IPS-NIHi11 (cell line): ENCODE measurements around the gene EPHA8.

Experiments used
- DNase-seq: peaks from one replicate; pipeline ENCODE4 v3.0.0; 2012; ENCODE audit warnings: mixed read lengths, low spot score

EPHA8 gene

DNA sequence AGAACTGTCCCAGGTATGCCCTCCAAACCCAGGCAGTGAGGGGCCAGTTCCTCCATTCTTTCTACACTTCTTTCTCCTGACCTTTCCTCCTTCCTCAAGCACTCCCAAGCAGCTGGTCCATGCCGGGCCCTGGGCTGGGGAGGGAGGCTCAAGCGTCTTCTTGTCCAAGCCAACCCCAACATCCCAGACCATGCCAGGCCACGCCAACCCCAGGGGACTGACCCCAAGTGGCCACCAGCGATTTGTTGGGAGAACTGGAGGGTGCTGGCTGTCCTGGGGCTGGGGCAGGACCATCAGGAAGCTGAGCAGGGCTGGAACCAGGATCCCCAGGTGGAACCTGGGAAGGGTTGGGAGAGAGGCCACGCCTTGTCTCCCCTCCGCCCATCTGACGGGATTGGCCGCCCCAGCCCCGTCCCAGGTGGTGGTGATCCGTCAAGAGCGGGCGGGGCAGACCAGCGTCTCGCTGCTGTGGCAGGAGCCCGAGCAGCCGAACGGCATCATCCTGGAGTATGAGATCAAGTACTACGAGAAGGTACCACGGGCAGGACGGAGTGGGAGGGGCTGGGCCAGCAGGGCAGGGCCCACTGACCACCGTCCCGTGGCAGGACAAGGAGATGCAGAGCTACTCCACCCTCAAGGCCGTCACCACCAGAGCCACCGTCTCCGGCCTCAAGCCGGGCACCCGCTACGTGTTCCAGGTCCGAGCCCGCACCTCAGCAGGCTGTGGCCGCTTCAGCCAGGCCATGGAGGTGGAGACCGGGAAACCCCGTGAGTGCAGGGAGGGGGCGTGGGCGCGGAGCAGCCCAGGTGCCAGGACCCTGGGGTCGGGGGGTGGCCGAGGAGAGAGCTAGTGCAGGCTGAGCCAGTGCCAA is 29.9 kb downstream of the EPHA8 start:
- peak; percentile 78 for DNase-seq

- DNase-seq, result no peak
These were observed 31.1 kb downstream of the EPHA8 start for GRCh38 chr1:22594396-22594795.

- DNase-seq, result no peak
These were observed 31.8 kb downstream of the EPHA8 start for GRCh38 chr1:22595108-22595507.

DNA sequence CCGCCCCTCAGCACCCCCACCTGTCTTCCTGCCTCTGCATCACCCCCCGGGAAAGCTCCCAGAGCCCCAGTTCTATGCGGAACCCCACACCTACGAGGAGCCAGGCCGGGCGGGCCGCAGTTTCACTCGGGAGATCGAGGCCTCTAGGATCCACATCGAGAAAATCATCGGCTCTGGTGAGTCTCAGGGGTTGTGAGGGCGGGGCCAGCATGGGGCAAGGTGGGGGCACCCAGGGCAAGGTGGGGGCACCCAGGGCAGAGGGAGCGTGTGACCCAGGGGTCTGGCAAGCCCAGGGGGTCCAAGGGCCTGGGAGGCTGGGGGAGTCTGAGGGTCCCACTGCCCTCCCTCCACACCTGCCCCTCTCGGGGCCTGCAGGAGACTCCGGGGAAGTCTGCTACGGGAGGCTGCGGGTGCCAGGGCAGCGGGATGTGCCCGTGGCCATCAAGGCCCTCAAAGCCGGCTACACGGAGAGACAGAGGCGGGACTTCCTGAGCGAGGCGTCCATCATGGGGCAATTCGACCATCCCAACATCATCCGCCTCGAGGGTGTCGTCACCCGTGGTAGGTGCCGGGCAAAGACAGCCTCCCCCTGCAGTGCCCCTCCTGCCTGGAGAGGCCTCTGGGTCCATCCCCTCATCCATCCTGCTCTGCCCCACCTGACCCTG is 34.1 kb downstream of the EPHA8 start:
- no peak for DNase-seq

- DNase-seq, result no peak
These were observed 34.7 kb downstream of the EPHA8 start for GRCh38 chr1:22597996-22598395.

DNA sequence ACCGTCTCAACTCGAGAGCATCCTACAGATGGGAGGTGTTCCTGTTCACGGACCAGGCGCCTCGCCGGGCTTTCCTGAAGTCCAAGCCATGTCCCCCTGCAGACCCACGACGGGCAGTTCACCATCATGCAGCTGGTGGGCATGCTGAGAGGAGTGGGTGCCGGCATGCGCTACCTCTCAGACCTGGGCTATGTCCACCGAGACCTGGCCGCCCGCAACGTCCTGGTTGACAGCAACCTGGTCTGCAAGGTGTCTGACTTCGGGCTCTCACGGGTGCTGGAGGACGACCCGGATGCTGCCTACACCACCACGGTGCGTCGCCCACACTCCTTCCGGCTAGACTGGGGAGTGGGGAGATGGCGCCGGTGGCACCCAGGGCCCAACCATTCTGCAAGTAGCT is 35.4 kb downstream of the EPHA8 start:
- no peak for DNase-seq

GRCh38 chr1:22600071-22600816 is 37.0 kb downstream of the EPHA8 start:
- DNase-seq, result peak; percentile 80

DNA sequence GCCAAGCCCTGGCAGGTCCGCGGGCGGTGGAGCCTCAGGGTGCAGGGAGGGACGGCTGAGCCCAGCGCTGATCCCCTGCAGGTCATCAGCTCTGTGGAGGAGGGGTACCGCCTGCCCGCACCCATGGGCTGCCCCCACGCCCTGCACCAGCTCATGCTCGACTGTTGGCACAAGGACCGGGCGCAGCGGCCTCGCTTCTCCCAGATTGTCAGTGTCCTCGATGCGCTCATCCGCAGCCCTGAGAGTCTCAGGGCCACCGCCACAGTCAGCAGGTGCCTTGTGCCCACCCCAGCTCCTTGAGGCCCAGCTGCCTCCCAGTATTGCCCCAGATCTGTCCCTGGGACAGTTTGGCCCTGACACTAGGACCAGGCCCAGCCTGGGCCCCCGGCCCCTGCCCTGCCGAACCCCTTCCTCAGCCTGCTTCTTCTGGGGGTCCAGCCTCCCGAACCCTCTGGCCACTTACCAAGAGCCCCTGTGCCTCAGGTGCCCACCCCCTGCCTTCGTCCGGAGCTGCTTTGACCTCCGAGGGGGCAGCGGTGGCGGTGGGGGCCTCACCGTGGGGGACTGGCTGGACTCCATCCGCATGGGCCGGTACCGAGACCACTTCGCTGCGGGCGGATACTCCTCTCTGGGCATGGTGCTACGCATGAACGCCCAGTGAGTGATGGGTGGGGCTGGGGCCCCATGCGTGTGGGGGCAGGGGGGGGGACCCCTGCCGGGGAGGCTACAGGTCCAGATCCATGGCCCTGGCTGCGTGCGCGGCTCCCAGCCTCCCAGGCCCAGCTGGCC is 37.7 kb downstream of the EPHA8 start:
- DNase-seq, result no peak

DNA sequence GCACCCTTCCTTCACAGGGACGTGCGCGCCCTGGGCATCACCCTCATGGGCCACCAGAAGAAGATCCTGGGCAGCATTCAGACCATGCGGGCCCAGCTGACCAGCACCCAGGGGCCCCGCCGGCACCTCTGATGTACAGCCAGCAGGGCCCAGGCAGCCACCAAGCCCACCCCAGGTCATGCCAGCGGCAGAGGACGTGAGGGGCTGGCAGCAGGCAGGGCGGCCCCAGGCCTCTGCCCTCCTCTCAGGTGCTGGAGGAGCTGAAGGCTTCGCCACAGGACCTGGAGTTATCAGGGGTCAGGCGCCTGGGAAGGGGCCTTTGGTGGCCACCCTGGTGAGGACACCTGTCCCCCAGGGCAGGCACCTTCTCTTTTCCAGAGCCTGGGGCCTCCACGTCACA is 38.3 kb downstream of the EPHA8 start:
- DNase-seq, result no peak

DNA sequence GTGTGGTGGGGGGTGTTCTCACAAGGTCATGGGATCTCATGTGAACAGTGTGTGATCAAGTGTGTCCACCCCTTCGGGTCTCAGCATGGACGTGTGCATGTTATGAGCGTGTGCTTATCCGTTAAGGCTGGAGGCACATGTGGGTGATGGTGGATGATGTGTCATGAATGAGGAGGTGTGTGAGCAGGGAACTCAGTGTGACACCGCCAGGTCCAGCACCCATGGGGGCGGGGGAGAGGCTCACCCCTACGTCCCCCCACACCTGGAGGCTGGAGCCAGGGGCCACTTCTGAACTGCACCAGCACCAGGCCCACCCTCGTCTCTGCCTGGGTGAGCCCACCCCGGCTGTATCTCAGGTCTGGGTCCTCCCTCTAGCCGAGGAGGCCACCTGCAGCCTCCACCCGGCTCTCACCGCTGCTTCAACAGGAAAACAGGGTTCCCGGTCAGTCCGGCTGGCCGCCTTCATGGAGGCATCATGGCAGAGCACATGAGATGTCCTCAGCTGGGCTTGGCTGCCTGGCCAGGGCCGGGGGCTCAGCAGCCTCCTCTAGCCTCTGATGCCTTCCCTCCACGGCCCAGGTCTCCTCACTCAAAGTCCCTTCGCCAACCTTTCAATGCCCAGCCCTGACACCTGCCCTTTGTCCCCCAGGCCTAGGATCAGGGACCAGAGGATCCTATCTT is 38.9 kb downstream of the EPHA8 start:
- no peak for DNase-seq

- DNase-seq, result no peak
These were observed 42.9 kb downstream of the EPHA8 start for GRCh38 chr1:22606161-22606560.

GRCh38 chr1:22607154-22607553 is 43.9 kb downstream of the EPHA8 start:
- DNase-seq, result peak; percentile 77

DNA sequence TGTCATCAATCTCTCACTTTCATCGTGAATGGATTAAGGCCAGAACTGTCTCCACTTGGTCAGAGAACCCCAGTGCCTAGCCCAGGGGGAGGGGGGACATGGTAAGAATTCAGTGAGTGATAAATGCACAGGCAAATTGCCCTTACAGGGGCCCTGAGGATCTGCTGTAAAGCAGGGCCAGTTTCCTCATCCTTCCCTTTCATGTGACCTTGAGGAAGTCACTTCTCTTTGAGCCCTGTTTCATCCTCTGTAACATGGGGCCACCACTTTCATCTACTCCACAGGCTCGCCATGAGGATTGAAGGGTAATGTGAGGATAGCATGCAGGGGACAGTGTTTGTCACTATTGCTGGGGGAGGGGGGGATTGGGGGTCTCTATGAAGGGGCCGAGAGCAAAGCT is 45.1 kb downstream of the EPHA8 start:
- no peak for DNase-seq

DNA sequence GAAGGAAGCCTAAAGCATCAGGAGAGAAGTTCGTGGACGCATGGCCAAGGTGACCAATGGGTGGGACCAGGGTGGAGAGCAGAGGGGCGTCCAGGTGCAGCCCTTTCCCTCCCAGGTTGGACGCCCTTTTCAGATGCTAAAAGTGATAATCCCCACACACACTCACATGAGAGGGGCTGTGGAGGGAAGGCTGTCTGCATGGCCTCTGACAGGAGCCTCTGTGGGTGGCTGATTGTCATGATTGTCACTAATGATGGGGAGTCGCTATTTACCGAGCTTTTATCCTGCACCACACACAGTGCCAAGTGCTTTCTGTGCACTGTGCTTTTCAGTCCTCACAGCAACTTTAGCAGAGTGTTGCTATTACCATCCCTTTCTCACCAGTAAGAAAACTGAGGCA is 46.0 kb downstream of the EPHA8 start:
- no peak for DNase-seq

DNA sequence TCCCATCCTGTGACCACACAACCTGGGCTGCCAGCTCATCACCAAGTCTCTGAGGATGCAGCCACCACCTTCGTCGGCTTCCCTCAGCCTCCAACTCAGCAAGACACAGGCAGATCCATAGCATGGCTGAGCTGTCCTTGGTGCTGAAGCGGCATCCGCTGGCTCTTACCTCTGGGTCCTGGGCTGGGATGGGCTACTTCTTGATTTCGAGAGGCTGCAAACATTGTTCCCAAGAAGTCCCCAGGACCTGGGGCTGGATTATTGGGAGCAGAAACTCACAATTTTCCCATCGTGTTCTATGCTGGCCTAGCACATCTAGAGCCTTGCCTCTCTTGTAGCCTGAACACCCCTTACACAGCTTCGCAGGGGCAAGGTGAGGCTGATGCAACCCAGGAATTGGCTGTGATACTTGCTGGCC is 48.2 kb downstream of the EPHA8 start:
- peak; percentile 87 for DNase-seq

GRCh38 chr1:22612671-22613571 is 49.6 kb downstream of the EPHA8 start:
- DNase-seq, result no peak

GRCh38 chr1:22613572-22613918 is 50.3 kb downstream of the EPHA8 start:
- DNase-seq, result no peak

DNA sequence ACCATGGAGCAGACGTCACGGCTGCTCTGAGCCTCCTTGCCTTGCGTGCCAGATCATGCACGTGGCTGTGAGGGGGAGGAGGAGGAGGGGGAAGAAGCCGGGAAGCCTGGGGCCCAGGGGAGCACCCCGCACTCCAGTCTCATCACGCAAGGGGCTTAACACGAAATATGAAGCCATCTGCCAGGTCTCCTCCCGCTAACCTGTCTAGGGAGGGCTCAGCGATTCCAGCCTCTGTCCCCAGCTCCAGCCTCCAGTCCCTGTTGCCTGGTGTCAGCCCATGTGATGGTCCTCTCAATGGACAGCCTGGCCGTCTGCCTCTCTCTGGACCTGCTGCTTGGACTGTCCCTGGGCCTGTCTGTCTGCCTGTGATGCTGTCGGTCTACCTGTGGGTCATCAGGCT is 50.7 kb downstream of the EPHA8 start:
- no peak for DNase-seq

DNA sequence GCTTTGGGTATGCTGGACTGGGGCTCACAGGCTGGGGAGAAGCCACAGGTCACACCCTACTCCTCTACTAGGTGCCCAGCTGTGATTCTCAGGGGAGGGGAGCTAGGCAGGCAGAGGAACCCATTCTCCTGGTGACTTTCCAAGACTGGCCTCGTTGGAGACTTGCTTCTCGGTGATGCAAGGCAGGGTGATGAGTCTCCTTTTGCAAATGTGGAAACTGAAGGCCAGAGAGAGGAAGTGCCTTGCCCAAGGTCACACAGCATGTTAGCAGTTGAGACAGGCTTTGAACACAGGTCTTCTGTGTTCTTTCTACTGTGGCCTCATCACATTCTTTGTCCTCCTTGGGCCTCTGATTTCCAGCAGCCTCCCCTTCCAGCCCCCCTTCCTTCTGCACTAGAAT is 52.6 kb downstream of the EPHA8 start:
- DNase-seq, result no peak

GRCh38 chr1:22616571-22616970 is 53.3 kb downstream of the EPHA8 start:
- DNase-seq, result no peak

DNA sequence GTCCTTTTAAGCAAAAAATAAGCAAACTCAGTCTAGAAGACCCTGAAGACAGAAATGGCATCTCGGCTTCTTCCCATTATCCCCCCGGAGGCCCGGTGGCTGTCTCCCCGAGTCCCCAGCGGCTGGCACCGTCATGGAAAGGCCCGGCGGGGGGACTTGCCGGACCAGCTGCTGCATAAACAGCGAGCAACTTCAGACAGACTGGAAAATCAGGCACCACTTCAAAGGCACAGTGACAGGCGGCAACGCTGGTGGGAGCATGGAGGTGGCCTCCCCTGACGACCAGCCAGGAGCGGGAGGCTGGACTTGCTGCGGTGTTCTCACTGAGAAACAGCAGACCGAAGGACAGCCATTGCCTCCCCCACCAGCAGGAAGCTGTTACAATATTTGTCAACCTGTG is 54.8 kb downstream of the EPHA8 start:
- no peak for DNase-seq
